Activated CD8-positive, alpha-beta T cell treated with anti-CD3 and anti-CD28 coated beads for 36 hours (primary cell): ENCODE results near the gene TNNI3. TPM values are rescaled to one million over a fixed set of nuclear protein-coding genes. Genes with fewer than 3 reads are reported as not detected.

Experiments
- ATAC-seq: fragments of 200-7000 bp; cut with Tn5 transposase; one replicate; pipeline ENCODE4 v1.10.0; 2021; ENCODE audit warnings: mild to moderate bottlenecking, moderate library complexity
- CTCF ChIA-PET: fragments of 350-600 bp; sonication (Branson Sonifier 250); formaldehyde crosslinking; loops from one replicate; lab custom pipeline; 2021; ENCODE audit warnings: antibody characterized with exemption; lab: Charles Lee
- POLR2A ChIA-PET: fragments of 350-600 bp; sonication (Branson Sonifier 250); formaldehyde crosslinking; loops from one replicate; lab custom pipeline; 2021; ENCODE audit warnings: antibody characterized with exemption; lab: Charles Lee
- DNase-seq: peaks from one replicate; pipeline ENCODE4 v3.0.0-alpha.2; 2020
- H3K27ac Mint-ChIP-seq: one replicate; pipeline ENCODE4 v1.8.0; 2021; ENCODE audit warnings: mild to moderate bottlenecking, mixed read lengths
- H3K27me3 Mint-ChIP-seq: one replicate; pipeline ENCODE4 v1.8.0; 2021; ENCODE audit warnings: mixed read lengths
- H3K36me3 Mint-ChIP-seq: one replicate; pipeline ENCODE4 v1.8.0; 2021; ENCODE audit warnings: low read depth, mixed read lengths
- H3K4me1 Mint-ChIP-seq: one replicate; pipeline ENCODE4 v1.8.0; 2021; ENCODE audit warnings: low read depth, mixed read lengths
- H3K4me3 Mint-ChIP-seq: one replicate; pipeline ENCODE4 v1.8.0; 2021; ENCODE audit warnings: mild to moderate bottlenecking, moderate library complexity, mixed read lengths
- H3K9me3 Mint-ChIP-seq: one replicate; pipeline ENCODE4 v1.8.0; 2021; ENCODE audit warnings: mixed read lengths
- CTCF ChIP-seq: fragments of 200-600 bp; IDR thresholded peaks from one replicate; pipeline ENCODE4 v1.8.0; 2022; ENCODE audit warnings: antibody characterized with exemption, mild to moderate bottlenecking
- intact Hi-C: fragments of 100-400 bp; cut with micrococcal nuclease; formaldehyde crosslinking; loops from one replicate; pipeline ENCODE4 v1.10.0; 2022
- total RNA-seq, 2 experiments: library from RNA; stranded (reverse); gene quantifications; one replicate each; pipeline ENCODE4 v1.2.3, GENCODE V29; 2021

Gene TNNI3
- total RNA-seq, 2 experiments from 2014 or later, result not detected

GRCh38 chr19:55186080-55186479 lies 28.5 kb upstream of the TNNI3 start:
- H3K4me1 Mint-ChIP-seq, result no peaks in the 10 kb centered on the region
- TF ChIP-seq CTCF, result no peak
- ATAC-seq (no peak), DNase-seq (no peak)
- ChIA-PET POLR2A (no interaction called here), CTCF (no interaction called here)
- H3K4me3 Mint-ChIP-seq, result no peak overlapping the region
- no peak overlapping the region for H3K27ac Mint-ChIP-seq
- peaks cover 20% of the 10 kb centered on the region for H3K27me3 Mint-ChIP-seq
- no peaks in the 10 kb centered on the region for H3K9me3 Mint-ChIP-seq
- intact Hi-C loops, result no loop called here
- H3K36me3 Mint-ChIP-seq, result no peaks in the 10 kb centered on the region

- TF ChIP-seq CTCF, result no peak
- no peak overlapping the region for H3K27ac Mint-ChIP-seq
- H3K27me3 Mint-ChIP-seq, result peaks cover 49% of the 10 kb centered on the region
- DNase-seq (no peak), ATAC-seq (no peak)
- no peak overlapping the region for H3K4me3 Mint-ChIP-seq
- intact Hi-C loops, result no loop called here
- ChIA-PET CTCF (interaction anchor here (1.1 kb wide), 1 partner anchor 22 kb away, joined by 3 read pairs; no protein-coding TSS in a partner anchor), POLR2A (no interaction called here)
- H3K4me1 Mint-ChIP-seq, result peaks cover 16% of the 10 kb centered on the region
- H3K36me3 Mint-ChIP-seq, result no peaks in the 10 kb centered on the region
- H3K9me3 Mint-ChIP-seq, result no peaks in the 10 kb centered on the region
These were observed 24.2 kb upstream of the TNNI3 start for GRCh38 chr19:55181740-55182139.

GRCh38 chr19:55179606-55180484 lies 22.3 kb upstream of the TNNI3 start, which contains the start of gene SYT5:
Gene SYT5 (minus strand): TSS chr19:55180289. CDS start chr19:55179041, 1,248 bp downstream.
- CTCF ChIA-PET, result interaction anchor here (1.2 kb wide), 1 partner anchor 19 kb away, joined by 3 read pairs; no protein-coding TSS in a partner anchor
- POLR2A ChIA-PET, result interaction anchor here (1.1 to 1.4 kb wide), 2 partner anchors 17 to 227 kb away, joined by 3 read pairs; no protein-coding TSS in a partner anchor
- intact Hi-C loops, result no loop called here
- Mint-ChIP-seq H3K27ac (no peak within 1 kb of the TSS), H3K9me3 (no peaks in the 10 kb centered on the region), H3K36me3 (no peaks in the 10 kb centered on the region), H3K4me1 (peaks cover 16% of the 10 kb centered on the region), H3K27me3 (peaks cover 60% of the 10 kb centered on the region), H3K4me3 (peak within 1 kb of the TSS; percentile 64)
- DNase-seq (peak; percentile 62), ATAC-seq (peak; percentile 57)
- no peak for TF ChIP-seq CTCF

GRCh38 chr19:55178781-55179599 lies 21.5 kb upstream of the TNNI3 start:
- Mint-ChIP-seq H3K27me3 (peaks cover 66% of the 10 kb centered on the region), H3K9me3 (no peaks in the 10 kb centered on the region), H3K4me1 (peaks cover 22% of the 10 kb centered on the region), H3K4me3 (peak overlapping the region; percentile 64), H3K36me3 (no peaks in the 10 kb centered on the region), H3K27ac (no peak overlapping the region)
- ChIA-PET POLR2A (interaction anchor here (1.1 to 1.4 kb wide), 2 partner anchors 18 to 228 kb away, joined by 3 read pairs; no protein-coding TSS in a partner anchor), CTCF (interaction anchor here (1.2 to 1.3 kb wide), 2 partner anchors 18 kb away, joined by 3 to 4 read pairs; no protein-coding TSS in a partner anchor)
- DNase-seq (peak; percentile 97), ATAC-seq (peak; percentile 85)
- intact Hi-C loops, result no loop called here
- no peak for TF ChIP-seq CTCF
